ENCODE measurements around the gene COPS7A. TPM values are rescaled to one million over a fixed set of nuclear protein-coding genes. Genes with fewer than 3 reads are reported as not detected.

Gene COPS7A
- total and polyA plus RNA-seq, 2 experiments from 2014 or later, result 123 to 133 TPM

- H3K4me2 ChIP-seq (ENCODE audit: unreplicated experiment), result peak overlapping the region; percentile 72
- H3K36me3 ChIP-seq (ENCODE audit: low read depth), result no peaks in the 10 kb centered on the region
- no peaks in the 10 kb centered on the region for H3K9me2 ChIP-seq (ENCODE audit: insufficient read depth)
- peak overlapping the region; percentile 73 for H3K27ac ChIP-seq
- H3K79me2 ChIP-seq (ENCODE audit: insufficient read depth), result peaks cover 33% of the 10 kb centered on the region
- H3K27me3 ChIP-seq (replicated peaks; ENCODE audit: insufficient read depth), result no peaks in the 10 kb centered on the region
- TF ChIP-seq EZH2phosphoT487 (IDR thresholded peaks at IDR 0.05; ENCODE audit: insufficient read depth, low read depth) (no peak), EZH2 (IDR thresholded peaks at IDR 0.05; ENCODE audit: insufficient read depth, poor library complexity, severe bottlenecking) (no peak)
- in situ Hi-C loops (cut with MboI), result no loop called here
- H3F3A ChIP-seq (ENCODE audit: insufficient read depth), result peaks cover 27% of the 10 kb centered on the region
- 0 out of 2 replicates have a peak overlapping the region, but pooled peaks have one; percentile 90 for H2AFZ ChIP-seq
- WGBS, 2 experiments (ENCODE audit: low coverage in 1 of 2, low lambda C conversion rate in 2 of 2, missing lambda C conversion rate in 2 of 2), result 50 to 52% methylated on average over 7 of the region's 7 CpGs
- no peaks in the 10 kb centered on the region for H3K9me3 ChIP-seq (ENCODE audit: low read depth)
- H4K20me1 ChIP-seq (ENCODE audit: insufficient read depth), result peaks cover 9% of the 10 kb centered on the region; the same call in 1 of the 2 replicates
- peak; percentile 54 for DNase-seq
- peak overlapping the region; percentile 98 for H3K4me3 ChIP-seq
- peaks cover 37% of the 10 kb centered on the region for H3K4me1 ChIP-seq (ENCODE audit: insufficient read depth)
- peak overlapping the region; percentile 48 for H3K9ac ChIP-seq
Observed at GRCh38 chr12:6765048-6765633, 41.3 kb downstream of the COPS7A start.

DNA sequence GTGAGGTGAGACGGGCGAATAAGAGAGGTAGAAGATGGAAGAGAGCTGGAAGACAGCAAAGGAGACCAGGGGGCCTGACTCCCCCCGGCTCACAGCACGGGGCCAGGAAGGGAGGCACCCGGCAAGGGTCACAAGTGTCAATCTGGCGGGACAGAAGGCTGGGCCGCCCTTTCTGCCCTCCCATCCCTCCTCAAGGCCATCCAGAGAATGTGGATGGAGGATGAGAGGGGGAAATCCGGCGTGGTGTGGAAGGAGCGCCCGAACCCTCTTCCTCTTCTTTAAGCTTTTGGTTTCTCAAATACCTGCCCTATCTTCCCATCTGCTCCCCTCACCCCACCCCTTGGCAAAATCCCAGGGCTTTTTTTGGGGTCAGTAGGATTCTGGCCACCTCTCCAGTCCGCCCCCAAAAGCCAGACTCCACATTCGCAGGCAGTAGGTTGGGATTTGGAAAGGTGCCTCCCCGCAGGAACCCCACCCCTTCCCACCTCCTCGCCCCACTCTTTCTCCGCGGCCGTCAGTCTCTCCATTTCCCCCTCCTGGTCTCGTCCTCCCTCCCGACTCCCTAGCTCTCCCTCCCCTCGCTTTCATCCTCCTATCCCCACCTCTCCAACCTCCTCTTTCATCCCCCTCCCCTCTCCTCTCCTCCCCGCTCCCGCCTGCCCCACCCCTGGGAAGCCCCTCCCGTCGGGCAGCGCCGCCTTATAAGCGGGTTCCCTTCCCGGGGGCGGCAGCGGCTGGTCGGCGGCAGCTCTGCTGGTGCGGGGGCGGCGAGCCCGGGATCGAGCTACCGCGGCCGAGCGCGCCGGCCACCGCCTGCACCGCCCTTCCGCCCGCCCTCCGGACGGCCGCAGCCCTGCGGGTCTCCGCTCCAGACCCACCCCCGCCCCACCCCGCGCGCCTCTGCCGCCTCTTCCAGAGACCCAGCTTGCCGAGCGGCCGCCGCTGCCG, 42.1 kb downstream of the COPS7A start, which contains the start of gene PTMS:
Gene PTMS, plus strand, starts transcription at position 730 of the 948 bp plus-strand sequence. CDS start 343 bp downstream, outside the sequence.
- H3K9me2 ChIP-seq (ENCODE audit: insufficient read depth), result no peaks in the 10 kb centered on the region
- H3K9ac ChIP-seq, result peak within 1 kb of the TSS; percentile 90
- H3K4me2 ChIP-seq (ENCODE audit: unreplicated experiment), result peak within 1 kb of the TSS; percentile 80
- H3K4me3 ChIP-seq, result peak within 1 kb of the TSS; percentile 98
- H3K27ac ChIP-seq, result peak within 1 kb of the TSS; percentile 73
- no peaks in the 10 kb centered on the region for H3K27me3 ChIP-seq (replicated peaks; ENCODE audit: insufficient read depth)
- peak; percentile 83 for DNase-seq
- no peaks in the 10 kb centered on the region for H3K9me3 ChIP-seq (ENCODE audit: low read depth)
- no peaks in the 10 kb centered on the region for H3K36me3 ChIP-seq (ENCODE audit: low read depth)
- TF ChIP-seq EZH2phosphoT487 (IDR thresholded peaks at IDR 0.05; ENCODE audit: insufficient read depth, low read depth), result no peak
- no peak for TF ChIP-seq EZH2 (IDR thresholded peaks at IDR 0.05; ENCODE audit: insufficient read depth, poor library complexity, severe bottlenecking)
- H3K79me2 ChIP-seq (ENCODE audit: insufficient read depth), result peaks cover 33% of the 10 kb centered on the region
- peaks cover 9% of the 10 kb centered on the region; the same call in 1 of the 2 replicates for H4K20me1 ChIP-seq (ENCODE audit: insufficient read depth)
- peaks cover 37% of the 10 kb centered on the region for H3K4me1 ChIP-seq (ENCODE audit: insufficient read depth)
- H2AFZ ChIP-seq, result peak within 1 kb of the TSS; percentile 90
- 13 to 28% methylated on average over 22 to 63 of the region's 63 CpGs for WGBS, 2 experiments (ENCODE audit: low coverage in 1 of 2, low lambda C conversion rate in 2 of 2, missing lambda C conversion rate in 2 of 2)
- peaks cover 31% of the 10 kb centered on the region for H3F3A ChIP-seq (ENCODE audit: insufficient read depth)
- in situ Hi-C loops (cut with MboI), result no loop called here

GRCh38 chr12:6766651-6767349, 43.0 kb downstream of the COPS7A start:
- peak overlapping the region; percentile 77 for H2AFZ ChIP-seq
- peak overlapping the region; percentile 64 for H3K27ac ChIP-seq
- WGBS, 2 experiments (ENCODE audit: low coverage in 1 of 2, low lambda C conversion rate in 2 of 2, missing lambda C conversion rate in 2 of 2), result 1% methylated on average over 19 to 69 of the region's 88 CpGs
- in situ Hi-C loops (cut with MboI), result no loop called here
- H3K9me2 ChIP-seq (ENCODE audit: insufficient read depth), result no peaks in the 10 kb centered on the region
- no peak for TF ChIP-seq EZH2phosphoT487 (IDR thresholded peaks at IDR 0.05; ENCODE audit: insufficient read depth, low read depth)
- H3K36me3 ChIP-seq (ENCODE audit: low read depth), result peaks cover 7% of the 10 kb centered on the region; the same call in 1 of the 2 replicates
- peak overlapping the region; percentile 98 for H3K4me3 ChIP-seq
- H3K27me3 ChIP-seq (replicated peaks; ENCODE audit: insufficient read depth), result no peaks in the 10 kb centered on the region
- H3K79me2 ChIP-seq (ENCODE audit: insufficient read depth), result peaks cover 33% of the 10 kb centered on the region
- H3K4me2 ChIP-seq (ENCODE audit: unreplicated experiment), result peak overlapping the region; percentile 80
- peaks cover 40% of the 10 kb centered on the region for H3F3A ChIP-seq (ENCODE audit: insufficient read depth)
- peak; percentile 90 for DNase-seq
- peak overlapping the region; percentile 90 for H3K9ac ChIP-seq
- H3K9me3 ChIP-seq (ENCODE audit: low read depth), result no peaks in the 10 kb centered on the region
- H4K20me1 ChIP-seq (ENCODE audit: insufficient read depth), result peaks cover 9% of the 10 kb centered on the region; the same call in 1 of the 2 replicates
- peaks cover 37% of the 10 kb centered on the region for H3K4me1 ChIP-seq (ENCODE audit: insufficient read depth)
